Suprapubic skin (tissue), 3 donors: Measurements from ENCODE around the gene HMG20B.

ENCODE experiments used
- CTCF ChIP-seq, 2 donors: fragments of 200-600 bp in 1 of 2; fragments of 450-650 bp in 1 of 2; sonication (generic) in 1 of 2; IDR thresholded peaks; one replicate each; pipeline ENCODE4 v1.5.1; 2016 to 2019; ENCODE audit warnings: antibody characterized with exemption in 2 of 2, mild to moderate bottlenecking in 1 of 2, moderate library complexity in 1 of 2
- EP300 ChIP-seq: sonication (generic); formaldehyde crosslinking; IDR thresholded peaks from one replicate; pipeline ENCODE4 v1.6.1; 2017; ENCODE audit warnings: antibody characterized with exemption
- POLR2A ChIP-seq, 2 donors: fragments of 450-650 bp; IDR thresholded peaks; one replicate each; pipeline ENCODE4 v1.6.1; 2017; ENCODE audit warnings: antibody characterized with exemption in 2 of 2, mild to moderate bottlenecking in 2 of 2, moderate library complexity in 2 of 2

DNA sequence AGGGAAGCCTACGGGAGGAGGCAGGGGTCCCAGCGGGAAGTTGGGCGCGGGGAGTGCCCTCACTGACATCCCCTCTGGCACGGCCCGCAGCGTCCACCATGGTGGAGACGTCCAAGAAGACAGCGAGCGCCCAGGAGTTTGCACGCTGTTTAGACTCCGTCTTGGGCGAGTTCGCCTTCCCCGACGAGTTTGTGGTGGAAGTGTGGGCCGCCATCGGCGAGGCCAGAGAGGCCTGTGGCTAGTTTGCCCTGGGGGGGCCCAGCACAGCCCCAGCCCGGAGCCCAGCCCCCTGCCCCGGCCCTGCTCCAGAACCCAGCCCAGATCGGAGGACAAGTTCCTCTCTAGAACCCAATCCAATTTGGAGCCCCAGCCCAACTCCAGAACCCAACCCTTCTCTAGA is 17.2 kb downstream of the HMG20B start:
- TF ChIP-seq CTCF (IDR thresholded peaks at IDR 0.05), result no peak
- no peak for TF ChIP-seq POLR2A (IDR thresholded peaks at IDR 0.05)
- no peak for TF ChIP-seq EP300
